ENCODE data around the gene AGPAT2. TPM values are rescaled to one million over a fixed set of nuclear protein-coding genes. Genes with fewer than 3 reads are reported as not detected.
"Not testable (repeated sequence)": the region's sequence is repeated elsewhere in the genome, so short reads cannot be mapped to it uniquely, and the experiment has no call there.

Gene AGPAT2
- total RNA-seq, 2 experiments from 2014 or later: 17.2 to 18.8 TPM

DNA sequence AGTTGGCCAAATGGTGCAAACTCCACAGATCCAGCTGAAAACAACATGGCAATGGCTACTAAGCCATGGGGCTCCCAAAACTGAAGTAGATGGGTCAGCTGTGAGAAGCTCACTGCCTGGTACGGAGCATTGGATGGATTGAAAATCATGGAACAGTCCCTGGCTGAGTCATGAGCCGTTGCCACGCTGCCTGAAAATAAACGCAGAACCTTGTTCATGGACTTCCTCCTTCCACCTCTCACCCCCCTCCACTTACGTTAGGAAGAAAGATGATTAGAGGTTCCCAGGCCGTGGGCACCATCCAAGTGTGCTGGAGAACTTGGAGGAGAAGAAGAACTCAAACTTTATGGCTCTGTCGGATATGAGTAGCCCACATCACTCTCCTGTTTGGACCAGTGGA is 18.3 kb upstream of the AGPAT2 start:
- Mint-ChIP-seq H3K9me3 (no peaks in the 10 kb centered on the region), H3K27me3 (peaks cover 27% of the 10 kb centered on the region), H3K27ac (no peak overlapping the region), H3K4me3 (no peak overlapping the region), H3K4me1 (peaks cover 15% of the 10 kb centered on the region), H3K36me3 (ENCODE audit: low read depth) (no peaks in the 10 kb centered on the region)
- no peak for DNase-seq
- POLR2A ChIA-PET: no interaction called here
- CTCF ChIA-PET: no interaction called here

DNA sequence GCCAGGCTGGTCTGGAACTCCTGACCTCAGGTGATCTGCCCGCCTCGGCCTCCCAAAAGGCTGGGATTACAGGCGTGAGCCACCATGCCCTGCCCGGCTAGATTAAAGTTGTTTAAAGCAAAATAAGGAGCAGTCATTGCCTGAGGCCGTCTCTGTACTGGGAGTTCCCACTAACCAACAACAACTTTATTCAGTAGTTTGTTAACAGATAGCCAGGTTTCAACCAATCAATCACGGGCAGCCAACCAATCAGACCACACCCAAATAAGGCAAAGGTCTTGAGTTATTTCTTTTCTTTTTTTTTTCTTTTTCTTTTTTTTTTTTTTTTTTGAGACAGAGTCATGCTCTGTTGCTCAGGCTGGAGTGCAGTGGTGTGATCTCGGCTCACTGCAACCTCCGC is 17.5 kb upstream of the AGPAT2 start:
- Mint-ChIP-seq H3K4me1 (peaks cover 21% of the 10 kb centered on the region), H3K27me3 (peaks cover 22% of the 10 kb centered on the region)
- POLR2A ChIA-PET; H3K4me3 Mint-ChIP-seq; DNase-seq; H3K27ac Mint-ChIP-seq; H3K36me3 Mint-ChIP-seq (ENCODE audit: low read depth); H3K9me3 Mint-ChIP-seq; CTCF ChIA-PET: not testable (repeated sequence)

- Mint-ChIP-seq H3K4me1 (peaks cover 21% of the 10 kb centered on the region), H3K27ac (no peak overlapping the region), H3K27me3 (peaks cover 27% of the 10 kb centered on the region), H3K4me3 (no peak overlapping the region), H3K9me3 (no peaks in the 10 kb centered on the region), H3K36me3 (ENCODE audit: low read depth) (no peaks in the 10 kb centered on the region)
- DNase-seq: no peak
- ChIA-PET CTCF (interaction anchor here (1.4 kb wide), 1 partner anchor 24 kb away, joined by 4 read pairs; no protein-coding TSS in a partner anchor), POLR2A (interaction anchor here (0.8 to 3.3 kb wide), 3 partner anchors 13 to 25 kb away, joined by 3 to 16 read pairs (median 3); no protein-coding TSS in a partner anchor)
These were observed 16.1 kb upstream of the AGPAT2 start for GRCh38 chr9:136703276-136703860.

GRCh38 chr9:136701668-136702053 is 14.4 kb upstream of the AGPAT2 start:
- Mint-ChIP-seq H3K9me3 (no peaks in the 10 kb centered on the region), H3K4me1 (peaks cover 21% of the 10 kb centered on the region), H3K4me3 (peak overlapping the region; percentile 72), H3K36me3 (ENCODE audit: low read depth) (no peaks in the 10 kb centered on the region), H3K27ac (peak overlapping the region; percentile 31), H3K27me3 (peaks cover 30% of the 10 kb centered on the region)
- DNase-seq: no peak
- ChIA-PET CTCF (interaction anchor here (1.4 kb wide), 1 partner anchor 28 kb away, joined by 4 read pairs; no protein-coding TSS in a partner anchor), POLR2A (interaction anchor here (1.6 to 3.3 kb wide), 2 partner anchors 25 to 27 kb away, joined by 8 to 16 read pairs; no protein-coding TSS in a partner anchor)

GRCh38 chr9:136700959-136701667 is 13.9 kb upstream of the AGPAT2 start:
- ChIA-PET POLR2A (interaction anchor here (0.7 to 3.3 kb wide), 4 partner anchors 20 to 27 kb away, joined by 3 to 16 read pairs (median 6); no protein-coding TSS in a partner anchor), CTCF (interaction anchor here (1.0 to 1.4 kb wide), 2 partner anchors 28 to 29 kb away, joined by 3 to 4 read pairs; no protein-coding TSS in a partner anchor)
- H3K4me1 Mint-ChIP-seq: peaks cover 21% of the 10 kb centered on the region
- DNase-seq: peak; percentile 69
- peaks cover 30% of the 10 kb centered on the region for H3K27me3 Mint-ChIP-seq
- H3K27ac Mint-ChIP-seq: peak overlapping the region; percentile 70
- H3K9me3 Mint-ChIP-seq: no peaks in the 10 kb centered on the region
- peak overlapping the region; percentile 72 for H3K4me3 Mint-ChIP-seq
- H3K36me3 Mint-ChIP-seq (ENCODE audit: low read depth): no peaks in the 10 kb centered on the region

DNA sequence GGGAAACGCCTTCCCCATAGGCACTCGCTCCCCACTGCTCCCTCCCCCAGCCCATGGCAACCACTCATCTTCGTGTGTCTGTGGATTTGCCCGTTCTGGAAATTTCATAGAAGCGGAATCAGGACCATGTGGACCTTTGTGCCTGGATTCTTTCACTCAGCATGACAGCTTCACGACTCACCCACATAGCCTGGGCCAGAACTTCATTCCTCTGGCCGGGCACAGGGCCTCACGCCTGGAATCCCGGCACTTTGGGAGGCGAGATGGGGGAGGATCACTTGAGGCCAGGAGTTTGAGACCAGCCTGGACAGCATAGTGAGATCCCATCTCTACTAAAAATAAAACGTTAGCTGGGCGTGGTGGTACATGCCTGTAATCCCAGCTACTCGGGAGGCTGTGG is 13.0 kb upstream of the AGPAT2 start:
- no peak overlapping the region for H3K27ac Mint-ChIP-seq
- POLR2A ChIA-PET: interaction anchor here (1.4 to 3.3 kb wide), 3 partner anchors 21 to 28 kb away, joined by 3 to 16 read pairs (median 8); no protein-coding TSS in a partner anchor

GRCh38 chr9:136698635-136699246 is 11.5 kb upstream of the AGPAT2 start:
- CTCF ChIA-PET: no interaction called here
- H3K27me3 Mint-ChIP-seq: peaks cover 24% of the 10 kb centered on the region
- DNase-seq: no peak
- no peak overlapping the region for H3K4me3 Mint-ChIP-seq
- H3K9me3 Mint-ChIP-seq: no peaks in the 10 kb centered on the region
- H3K27ac Mint-ChIP-seq: no peak overlapping the region
- no peaks in the 10 kb centered on the region for H3K36me3 Mint-ChIP-seq (ENCODE audit: low read depth)
- peaks cover 21% of the 10 kb centered on the region for H3K4me1 Mint-ChIP-seq
- POLR2A ChIA-PET: interaction anchor here (1.0 to 1.9 kb wide), 2 partner anchors 29 to 31 kb away, joined by 3 to 9 read pairs; no protein-coding TSS in a partner anchor

More for the DNA sequence above, 13.0 kb upstream of the AGPAT2 start:
- DNase-seq: no peak
- CTCF ChIA-PET: interaction anchor here (0.7 to 1.0 kb wide), 2 partner anchors 28 to 210 kb away, joined by 3 read pairs; no protein-coding TSS in a partner anchor
- H3K27me3 Mint-ChIP-seq: peaks cover 27% of the 10 kb centered on the region
- H3K9me3 Mint-ChIP-seq: no peaks in the 10 kb centered on the region
- H3K4me3 Mint-ChIP-seq: peak overlapping the region; percentile 10
- H3K4me1 Mint-ChIP-seq: peaks cover 21% of the 10 kb centered on the region
- H3K36me3 Mint-ChIP-seq (ENCODE audit: low read depth): no peaks in the 10 kb centered on the region

GRCh38 chr9:136697821-136698526 is 10.7 kb upstream of the AGPAT2 start:
- POLR2A ChIA-PET: interaction anchor here (0.6 to 1.9 kb wide), 2 partner anchors 15 to 29 kb away, joined by 4 to 9 read pairs; no protein-coding TSS in a partner anchor

GRCh38 chr9:136697146-136697820 is 10.0 kb upstream of the AGPAT2 start:
- Mint-ChIP-seq H3K4me3 (no peak overlapping the region), H3K27ac (no peak overlapping the region), H3K4me1 (peaks cover 19% of the 10 kb centered on the region), H3K36me3 (ENCODE audit: low read depth) (no peaks in the 10 kb centered on the region), H3K27me3 (peaks cover 22% of the 10 kb centered on the region), H3K9me3 (no peaks in the 10 kb centered on the region)
- POLR2A ChIA-PET: interaction anchor here (0.6 to 1.9 kb wide), 2 partner anchors 14 to 30 kb away, joined by 4 to 9 read pairs; no protein-coding TSS in a partner anchor
- DNase-seq: no peak
- CTCF ChIA-PET: no interaction called here

More at GRCh38 chr9:136697821-136698526, 10.7 kb upstream of the AGPAT2 start:
- H3K36me3 Mint-ChIP-seq (ENCODE audit: low read depth): no peaks in the 10 kb centered on the region
- no peaks in the 10 kb centered on the region for H3K9me3 Mint-ChIP-seq
- peaks cover 21% of the 10 kb centered on the region for H3K4me1 Mint-ChIP-seq
- CTCF ChIA-PET: no interaction called here
- H3K27me3 Mint-ChIP-seq: peaks cover 23% of the 10 kb centered on the region
- no peak overlapping the region for H3K27ac Mint-ChIP-seq
- DNase-seq: no peak
- H3K4me3 Mint-ChIP-seq: no peak overlapping the region

DNA sequence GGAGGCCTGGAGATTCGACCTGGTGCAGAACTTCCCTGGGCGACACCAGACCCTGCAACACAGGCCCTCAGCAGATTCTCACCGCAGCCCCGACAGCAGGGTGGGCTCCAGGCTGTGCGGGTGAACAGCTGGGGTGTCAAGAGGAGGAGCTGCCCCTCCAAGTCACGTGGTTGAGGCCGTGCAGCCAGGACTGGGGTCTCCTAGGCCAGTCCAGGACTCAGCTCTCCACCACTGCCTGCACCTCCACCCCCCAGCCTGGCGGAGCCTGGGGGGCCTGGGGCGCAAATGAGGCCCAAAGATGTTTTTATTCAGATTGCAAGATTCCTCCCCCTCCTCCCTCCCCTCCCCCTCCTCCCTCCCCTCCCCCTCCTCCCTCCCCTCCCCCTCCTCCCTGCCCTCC is 9.2 kb upstream of the AGPAT2 start:
- Mint-ChIP-seq H3K4me1 (peaks cover 14% of the 10 kb centered on the region), H3K27me3 (peaks cover 16% of the 10 kb centered on the region), H3K27ac (no peak overlapping the region), H3K9me3 (no peaks in the 10 kb centered on the region), H3K4me3 (no peak overlapping the region), H3K36me3 (ENCODE audit: low read depth) (no peaks in the 10 kb centered on the region)
- ChIA-PET POLR2A (no interaction called here), CTCF (no interaction called here)
- no peak for DNase-seq

GRCh38 chr9:136695955-136696354 is 8.7 kb upstream of the AGPAT2 start:
- no peak overlapping the region for H3K4me3 Mint-ChIP-seq
- CTCF ChIA-PET: no interaction called here
- POLR2A ChIA-PET: interaction anchor here (1.0 kb wide), 1 partner anchor 31 kb away, joined by 3 read pairs; no protein-coding TSS in a partner anchor
- peaks cover 14% of the 10 kb centered on the region for H3K27me3 Mint-ChIP-seq
- no peak overlapping the region for H3K27ac Mint-ChIP-seq
- peaks cover 9% of the 10 kb centered on the region for H3K4me1 Mint-ChIP-seq
- H3K36me3 Mint-ChIP-seq (ENCODE audit: low read depth): no peaks in the 10 kb centered on the region
- no peaks in the 10 kb centered on the region for H3K9me3 Mint-ChIP-seq
- DNase-seq: no peak

DNA sequence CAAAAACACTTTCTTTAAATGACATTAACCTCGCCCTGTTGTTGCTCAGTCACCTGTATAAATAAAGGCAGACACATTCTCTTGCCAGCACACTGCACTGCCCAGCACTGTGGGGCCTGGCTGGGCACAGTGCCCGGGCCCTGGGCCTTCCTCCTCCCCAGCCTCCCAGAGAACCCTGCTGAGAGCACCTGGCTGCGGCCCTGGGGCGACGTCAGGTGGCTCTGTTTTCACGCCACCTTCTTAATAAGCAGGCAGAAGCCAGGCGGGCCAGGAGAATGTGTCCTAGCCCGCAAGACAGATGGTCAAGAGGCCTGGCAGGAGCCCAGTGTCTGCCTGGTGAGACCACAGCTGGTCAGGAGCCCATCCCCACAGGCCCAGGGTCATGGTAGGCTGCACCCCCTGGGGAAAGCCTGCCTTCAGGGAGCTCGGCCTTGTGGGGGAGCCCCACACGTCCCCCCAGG is 8.2 kb upstream of the AGPAT2 start:
- H3K4me3 Mint-ChIP-seq: no peak overlapping the region
- peaks cover 4% of the 10 kb centered on the region for H3K4me1 Mint-ChIP-seq
- DNase-seq: no peak
- no peaks in the 10 kb centered on the region for H3K36me3 Mint-ChIP-seq (ENCODE audit: low read depth)
- ChIA-PET CTCF (no interaction called here), POLR2A (interaction anchor here (1.0 kb wide), 1 partner anchor 32 kb away, joined by 3 read pairs; no protein-coding TSS in a partner anchor)
- no peaks in the 10 kb centered on the region for H3K9me3 Mint-ChIP-seq
- peaks cover 14% of the 10 kb centered on the region for H3K27me3 Mint-ChIP-seq
- H3K27ac Mint-ChIP-seq: no peak overlapping the region

Data from activated CD4-positive, alpha-beta memory T cell treated with anti-CD3 and anti-CD28 coated beads, Interleukin-2, amount 10 ng/mL, durations not matched to agents 7 days and 5 days (primary cell).